Stimulated activated CD8-positive, alpha-beta memory T cell treated with anti-CD3 and anti-CD28 coated beads, Interleukin-15, amount 100 ng/mL, for 4 hours (primary cell): ENCODE measurements around the gene SPATA2.
A peak's percentile ranks its signal among the peaks of the same experiment; 100 is the strongest.

Experiments used
- DNase-seq, 2 donors: peaks; one replicate each; pipeline ENCODE4 v3.0.0-alpha.2; 2020; ENCODE audit warnings: low read depth in 2 of 2

Gene SPATA2

DNA sequence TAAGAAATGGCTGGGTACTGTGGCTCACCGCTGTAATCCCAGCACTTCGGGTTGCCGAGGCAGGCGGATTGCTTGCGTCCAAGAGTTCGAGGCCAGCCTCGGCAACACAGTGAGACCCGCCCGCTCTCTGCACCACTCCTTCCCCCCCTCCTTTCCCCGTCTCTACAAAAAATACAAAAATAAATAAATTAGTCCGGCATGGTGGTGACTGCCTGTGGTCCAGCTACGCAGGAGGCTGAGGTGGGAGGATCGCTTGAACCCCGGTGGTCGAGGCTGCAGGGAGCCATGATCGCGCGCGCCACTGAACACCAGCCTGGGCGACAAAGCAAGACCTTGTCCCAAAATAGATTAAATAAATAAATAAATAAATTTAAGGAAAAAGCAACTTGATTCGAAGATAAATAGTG is 20.4 kb upstream of the SPATA2 start:
- no peak for DNase-seq

DNA sequence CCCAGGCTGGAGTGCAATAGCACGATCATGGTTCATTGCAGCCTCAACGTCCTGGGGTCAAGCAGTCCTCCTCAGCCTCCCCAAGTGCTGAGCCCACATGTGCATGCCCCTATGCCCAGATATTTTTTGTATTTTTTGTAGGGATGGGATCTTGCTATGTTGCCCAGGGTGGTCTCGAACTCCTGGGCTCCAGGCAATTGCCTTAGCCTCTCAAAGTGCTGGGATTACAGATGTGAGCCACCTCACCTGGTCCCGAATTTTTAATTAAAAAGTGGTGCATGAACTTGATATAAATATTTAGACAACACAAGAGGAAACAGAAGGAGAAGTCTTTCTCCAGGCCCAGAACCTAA is 13.8 kb upstream of the SPATA2 start:
- no peak for DNase-seq

DNA sequence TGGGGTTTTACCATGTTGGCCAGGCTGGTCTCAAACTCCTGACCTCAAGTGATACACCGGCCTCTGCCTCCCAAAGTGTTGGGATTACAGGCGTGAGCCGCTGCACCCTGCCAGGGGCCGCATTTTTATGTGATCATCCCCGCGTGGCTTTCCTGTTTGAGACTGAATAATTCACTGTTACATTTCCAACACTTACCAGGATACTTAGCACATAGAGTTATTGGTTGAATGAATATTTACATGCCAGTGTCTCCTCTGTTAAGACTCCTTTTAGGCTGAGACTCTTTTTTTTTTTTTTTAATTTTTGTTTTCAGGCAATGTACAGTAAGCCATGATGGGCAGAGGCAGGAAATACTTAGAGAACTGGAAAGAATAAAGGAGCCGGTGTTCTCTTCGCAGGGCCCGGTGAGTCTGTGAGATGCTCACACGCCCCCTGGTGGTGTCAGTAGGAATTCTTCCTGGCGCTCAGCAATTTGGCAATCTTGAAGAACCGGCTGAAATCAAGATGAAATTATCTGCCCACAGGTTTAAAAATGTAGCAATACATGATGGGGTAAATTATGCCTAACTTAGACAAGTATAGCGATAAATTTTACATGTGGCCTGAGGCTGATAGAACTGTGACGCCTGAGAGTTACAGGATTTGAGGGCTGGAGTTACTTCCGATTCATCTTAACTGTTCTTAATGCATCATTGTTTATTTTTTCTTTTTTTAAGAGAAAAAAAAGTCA is 13.2 kb upstream of the SPATA2 start:
- peak; percentile 45 to 61 for DNase-seq

DNA sequence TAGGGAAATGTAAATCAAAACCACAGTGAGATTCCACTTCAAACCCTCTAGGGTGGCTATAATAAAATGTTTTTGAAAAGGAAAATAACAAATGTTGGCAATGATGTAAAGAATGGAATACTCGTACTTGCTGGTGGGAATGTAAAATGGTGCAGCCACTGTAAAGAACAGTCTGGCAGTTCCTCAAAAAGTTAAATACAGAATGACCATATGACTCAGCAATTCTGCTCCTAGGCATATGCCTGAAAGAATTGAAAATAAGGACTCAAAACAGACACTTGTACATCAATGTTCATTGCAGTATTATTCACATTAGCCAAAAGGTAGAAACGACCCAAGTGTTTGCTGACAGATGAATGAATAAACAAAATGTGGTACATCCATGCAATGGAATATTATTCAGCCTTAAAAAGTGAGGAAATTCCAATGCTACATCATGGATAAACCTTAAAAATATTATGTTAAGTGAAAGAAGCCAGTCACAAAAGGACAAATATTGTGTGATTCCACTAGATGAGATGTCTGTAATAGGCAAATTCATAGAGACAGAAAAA is 10.6 kb upstream of the SPATA2 start:
- no peak for DNase-seq

DNA sequence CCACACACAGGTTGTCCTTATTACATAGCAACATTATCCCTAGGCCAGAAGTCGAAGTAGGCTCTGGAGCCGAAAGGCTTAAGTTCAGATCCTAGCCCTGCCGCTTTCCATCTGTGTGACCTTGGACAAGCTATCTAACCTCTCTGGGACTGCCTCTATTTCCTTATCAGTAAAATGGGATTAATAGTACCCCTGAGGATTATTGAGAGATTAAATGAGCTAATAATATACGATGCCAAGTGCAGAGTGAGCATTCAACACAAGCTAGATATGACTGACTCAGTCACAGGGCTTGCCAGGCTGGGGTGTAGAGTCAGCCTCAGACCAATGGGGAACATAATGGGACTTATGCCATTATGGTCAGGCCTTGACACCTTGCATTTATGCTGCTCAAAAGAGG is 8.9 kb upstream of the SPATA2 start:
- DNase-seq: no peak

DNA sequence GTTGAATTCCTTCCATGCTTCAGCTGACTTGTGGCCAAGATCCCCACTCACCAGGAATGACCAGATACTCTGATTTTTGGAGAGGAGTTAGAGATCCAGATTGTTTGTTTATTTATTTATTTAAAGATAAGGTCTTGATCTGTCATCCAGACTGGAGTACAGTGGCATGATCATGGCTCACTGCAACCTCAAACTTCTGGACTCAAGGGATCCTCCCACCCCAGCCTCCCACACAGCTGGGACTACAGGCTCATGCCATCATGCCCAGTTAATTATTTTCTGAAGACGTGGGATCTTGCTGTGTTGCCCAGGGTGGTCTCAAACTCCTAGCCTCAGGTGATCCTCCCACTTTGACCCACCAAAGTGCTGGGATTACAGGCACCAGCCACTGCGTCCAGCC is 4.1 kb upstream of the SPATA2 start:
- no peak for DNase-seq

DNA sequence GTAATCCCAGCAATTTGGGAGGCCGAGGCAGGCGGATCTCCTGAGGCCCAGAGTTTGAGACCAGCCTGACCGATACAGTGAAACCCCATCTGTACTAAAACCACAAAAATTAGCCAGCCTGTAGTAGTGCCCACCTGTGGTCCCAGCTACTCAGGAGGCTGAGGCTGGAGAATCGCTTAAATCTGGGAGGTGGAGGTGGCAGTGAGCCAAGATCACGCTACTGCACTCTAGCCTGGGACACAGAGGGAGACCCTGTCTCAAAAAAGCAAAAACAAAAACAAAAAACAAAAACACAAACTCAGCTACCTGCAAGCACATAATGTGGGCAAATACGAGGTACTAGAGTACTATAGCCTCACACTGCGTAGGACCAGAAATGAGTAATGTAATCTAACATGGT is 3.7 kb upstream of the SPATA2 start:
- DNase-seq: no peak

DNA sequence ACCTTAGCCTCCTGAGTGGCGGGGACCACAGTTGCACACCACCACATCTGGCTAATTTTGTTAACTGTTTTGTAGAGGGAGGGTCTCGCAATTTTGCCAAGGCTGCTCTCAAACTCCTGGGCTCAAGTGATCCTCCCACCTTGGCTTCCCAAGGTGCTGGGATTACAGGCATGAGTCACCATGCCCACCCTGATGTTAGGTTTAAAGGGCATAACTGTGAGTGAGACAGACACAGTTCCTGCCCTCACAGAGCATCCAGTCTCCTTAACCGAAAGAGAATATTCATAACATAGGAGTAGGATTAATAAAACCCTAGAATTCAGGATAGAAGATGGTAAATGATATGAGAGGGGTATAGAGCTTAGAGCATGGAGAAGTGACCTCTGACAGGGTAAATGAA is 3.1 kb upstream of the SPATA2 start:
- no peak for DNase-seq

DNA sequence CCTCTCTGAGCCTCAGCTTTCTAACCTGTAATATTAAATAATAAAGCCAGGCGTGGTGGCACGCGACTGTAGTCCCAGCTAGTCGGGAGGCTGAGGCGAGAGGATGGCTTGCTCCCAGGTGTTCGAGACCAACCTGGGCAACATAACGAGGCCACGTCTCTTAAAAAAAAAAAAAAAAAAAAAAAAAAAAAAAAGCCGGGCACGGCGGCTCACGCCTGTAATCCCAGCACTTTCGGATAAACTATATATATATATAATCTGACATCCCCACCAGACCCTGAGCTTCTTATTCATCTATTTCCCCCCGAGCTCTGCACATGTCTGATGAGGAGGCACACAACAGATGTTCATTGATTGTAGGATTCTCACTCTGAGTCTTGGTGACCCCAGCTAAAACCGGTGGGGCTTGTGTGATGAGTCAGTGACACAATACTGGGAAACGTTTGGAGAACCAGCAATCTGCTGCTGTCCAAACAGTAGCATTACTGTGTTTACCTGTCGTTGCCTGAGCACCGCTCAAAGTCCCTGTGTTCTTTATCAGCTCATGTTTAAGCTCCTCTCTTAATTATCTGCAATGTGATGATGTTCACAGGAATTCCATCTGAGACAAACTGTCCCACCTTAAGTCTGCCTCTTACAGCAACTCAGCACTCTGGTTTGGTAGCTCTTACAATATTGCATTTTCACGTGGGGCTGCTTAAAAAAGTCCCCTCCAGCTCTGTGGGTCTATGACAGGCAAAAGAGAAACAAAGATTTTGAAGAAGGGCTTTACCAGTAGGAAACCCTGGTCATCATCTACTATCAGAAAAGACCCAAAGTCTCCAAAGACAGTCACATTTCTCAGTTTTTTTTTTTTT is 1.0 kb upstream of the SPATA2 start:
- DNase-seq: no peak

DNA sequence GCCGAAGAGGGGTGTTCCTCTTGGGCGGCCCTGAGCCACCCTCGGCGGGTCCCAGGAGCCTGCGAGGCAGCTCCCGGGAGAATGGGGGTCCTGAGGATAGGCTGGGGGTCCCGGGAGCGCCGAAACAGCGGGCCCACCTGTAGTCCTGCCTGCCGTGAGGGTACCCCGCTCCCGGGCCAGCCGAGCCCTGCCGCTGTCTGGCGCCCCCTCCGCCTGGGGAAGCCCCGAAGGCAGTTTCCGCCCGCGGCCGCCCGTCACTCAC is 280 bp downstream of the SPATA2 start:
- DNase-seq: no peak

DNA sequence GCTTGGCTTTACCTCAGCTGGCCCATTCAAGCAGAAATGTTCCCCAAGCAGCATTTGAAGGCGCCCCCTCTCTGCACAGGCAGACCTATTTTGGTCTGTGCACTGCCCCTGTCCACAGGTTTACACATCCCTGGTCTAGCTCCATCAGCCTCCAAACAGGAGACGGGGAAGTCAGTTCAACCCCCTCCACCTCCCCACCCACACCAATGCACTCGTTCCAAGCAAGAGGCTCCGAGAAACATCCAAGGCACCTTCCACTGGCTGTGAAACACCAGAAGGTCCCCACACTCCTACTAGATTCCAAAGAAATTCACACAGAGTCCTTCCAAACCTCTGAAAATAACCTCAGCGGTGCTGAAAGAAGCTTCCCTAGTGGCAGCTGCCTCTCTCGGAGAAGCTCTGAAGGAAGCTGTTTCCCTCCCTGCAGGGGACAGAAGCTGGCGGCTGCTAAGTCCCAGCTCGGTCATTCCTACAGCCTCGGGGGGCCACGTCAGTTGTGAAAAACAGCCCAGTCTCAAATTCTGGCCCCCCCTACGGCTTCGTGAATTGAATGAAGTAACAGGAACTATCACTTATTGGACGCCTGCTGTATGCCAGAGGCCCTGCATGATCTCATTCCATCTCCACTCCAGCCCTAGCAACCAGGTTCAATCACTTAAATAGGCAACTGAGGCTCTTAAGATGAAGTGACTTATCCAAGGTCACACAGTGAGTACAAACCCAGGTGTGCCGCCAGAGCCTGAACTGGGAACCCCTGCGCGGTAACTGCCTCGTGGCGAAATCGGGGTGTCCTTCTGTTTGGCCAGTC is 815 bp downstream of the SPATA2 start:
- no peak for DNase-seq

DNA sequence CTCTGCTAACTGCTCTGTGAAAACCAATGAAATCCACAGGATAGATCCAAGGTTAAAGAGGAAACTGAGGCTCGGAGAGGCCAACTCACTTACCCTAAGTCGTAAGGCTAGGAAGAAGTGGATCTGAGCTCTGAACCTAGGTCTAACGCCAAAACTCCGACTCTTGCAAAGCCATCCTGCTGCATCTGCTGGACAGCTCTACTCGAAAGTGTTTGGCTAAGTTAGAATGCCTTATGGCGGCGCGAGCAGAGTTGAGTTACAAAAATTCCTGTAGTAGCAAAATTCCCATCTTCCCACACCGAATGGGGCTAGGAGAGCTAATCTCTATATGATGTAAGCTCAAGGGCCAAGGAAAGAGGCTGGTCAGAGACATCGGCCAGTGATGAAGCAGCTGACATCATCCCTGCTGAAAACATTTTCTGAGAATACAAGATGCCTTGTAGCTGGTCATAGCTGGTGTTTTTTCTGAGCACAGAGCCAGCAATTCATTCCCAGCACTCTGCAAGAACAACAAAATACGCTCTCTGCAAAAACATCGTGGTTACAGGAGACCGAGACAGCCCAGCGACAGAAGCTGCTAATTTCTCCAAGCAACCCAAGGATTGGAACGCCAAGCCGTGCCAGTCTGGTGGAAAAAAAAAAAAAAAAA is 1.8 kb downstream of the SPATA2 start:
- DNase-seq: no peak

DNA sequence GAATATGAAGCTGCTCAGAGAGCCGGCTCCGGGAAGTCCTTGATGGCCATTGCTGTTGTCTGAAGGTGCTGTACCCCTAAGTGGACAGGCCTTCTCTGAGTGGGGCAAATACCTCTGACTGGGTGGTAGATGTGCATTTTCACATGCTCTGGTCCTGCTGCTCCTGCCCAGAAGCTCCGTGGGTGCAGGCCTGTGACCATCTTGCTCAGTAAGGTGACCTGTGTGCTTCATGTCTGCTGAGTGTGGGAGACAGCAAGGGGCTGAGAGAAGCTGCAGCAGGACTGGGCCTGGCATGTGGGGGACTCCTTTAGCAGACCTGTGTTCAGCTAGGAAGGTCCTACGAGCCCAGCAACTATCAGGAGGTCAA is 5.0 kb downstream of the SPATA2 start:
- no peak for DNase-seq

DNA sequence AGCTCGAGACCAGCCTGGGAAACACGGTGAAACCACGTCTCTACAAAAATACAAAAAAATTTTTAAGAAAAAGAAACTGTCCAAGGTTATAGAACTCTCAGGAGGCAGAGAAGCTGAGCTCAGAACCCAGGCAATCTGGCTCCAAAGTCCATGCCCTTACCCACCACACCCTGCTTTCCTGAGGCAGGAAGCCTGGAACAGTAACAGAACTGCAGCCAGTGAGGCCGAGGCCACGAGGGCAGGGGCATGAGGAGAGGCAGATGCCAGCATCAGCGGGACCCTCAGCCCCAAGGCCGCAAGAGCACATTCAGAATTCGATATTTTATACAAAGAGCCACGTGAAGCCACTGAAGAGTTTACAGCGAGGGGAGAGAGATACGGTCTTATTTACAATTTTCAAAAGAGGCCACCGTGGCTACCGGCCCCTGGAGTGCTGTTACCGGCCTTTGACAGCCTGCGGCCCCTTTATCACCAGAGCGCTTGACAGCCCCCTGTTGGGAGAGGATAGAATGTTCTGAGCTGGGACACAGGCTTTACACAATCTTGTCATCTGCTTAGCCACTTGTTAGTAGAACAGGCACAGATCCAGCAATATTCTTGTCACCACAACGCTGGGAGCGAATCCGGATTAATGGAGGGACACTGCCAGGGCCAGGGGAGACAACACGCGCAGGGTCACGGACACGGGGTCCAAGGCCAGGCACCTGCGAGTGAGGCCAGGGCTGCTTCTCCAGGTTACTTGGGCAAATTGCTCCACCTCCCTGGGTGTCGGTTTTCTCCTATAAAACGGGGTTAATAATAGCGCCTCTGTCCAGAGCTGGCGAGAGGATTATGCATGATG is 5.6 kb downstream of the SPATA2 start:
- DNase-seq: no peak

DNA sequence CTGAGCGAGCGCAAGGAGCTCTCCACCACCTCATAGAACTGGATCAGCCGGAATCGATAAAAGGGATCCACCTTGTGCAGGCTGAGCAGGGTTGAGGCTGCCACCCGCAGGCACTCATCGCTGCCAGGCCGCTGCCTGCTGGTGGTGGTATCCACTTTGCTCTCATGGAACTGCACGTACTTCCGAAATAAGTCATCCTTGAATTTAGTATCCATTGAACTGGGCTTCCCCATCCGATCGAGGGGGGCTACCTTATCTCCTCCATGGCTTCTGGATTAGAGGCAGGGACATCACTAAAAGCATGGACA is 7.1 kb downstream of the SPATA2 start:
- DNase-seq: no peak

DNA sequence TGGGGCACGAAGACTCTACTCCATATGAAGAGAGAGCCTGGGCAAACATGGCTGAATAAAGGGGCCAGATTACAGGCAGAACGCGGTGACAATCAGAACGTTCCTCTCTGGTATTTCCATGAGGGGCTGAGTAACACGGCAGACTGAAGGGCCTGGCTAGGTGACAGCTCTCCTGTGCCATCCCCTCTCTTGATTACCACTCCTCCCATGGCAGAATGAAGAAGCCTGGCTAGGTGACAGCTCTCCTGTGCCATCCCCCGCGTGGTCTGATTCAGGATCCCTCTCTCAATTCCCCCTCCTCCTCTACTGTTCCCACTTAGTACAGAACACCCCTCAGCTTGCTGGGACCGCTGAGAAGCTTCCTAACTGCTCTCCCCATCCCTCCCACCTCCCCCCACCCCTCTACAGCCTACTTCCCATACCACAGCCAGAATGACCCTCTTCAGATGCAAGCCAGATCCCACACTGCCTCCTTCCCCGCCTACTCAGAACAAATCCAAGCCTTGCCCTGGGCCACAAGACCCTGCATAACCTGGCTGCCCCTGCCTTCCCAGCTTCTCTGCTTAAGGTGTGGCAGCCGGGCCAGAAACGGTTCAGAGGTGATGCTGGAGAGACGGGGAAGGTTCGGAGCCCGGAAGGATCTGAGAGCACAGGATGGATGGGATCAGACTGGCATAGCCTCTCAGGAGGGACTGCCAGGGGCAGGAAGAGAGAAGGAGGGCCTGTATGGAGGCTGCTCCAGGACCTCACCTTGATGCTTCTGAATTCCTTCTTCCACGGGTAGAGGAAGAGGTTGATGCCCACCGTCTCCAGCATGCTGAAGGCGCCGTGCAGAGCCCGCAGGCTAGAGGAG is 7.7 kb downstream of the SPATA2 start:
- no peak for DNase-seq

DNA sequence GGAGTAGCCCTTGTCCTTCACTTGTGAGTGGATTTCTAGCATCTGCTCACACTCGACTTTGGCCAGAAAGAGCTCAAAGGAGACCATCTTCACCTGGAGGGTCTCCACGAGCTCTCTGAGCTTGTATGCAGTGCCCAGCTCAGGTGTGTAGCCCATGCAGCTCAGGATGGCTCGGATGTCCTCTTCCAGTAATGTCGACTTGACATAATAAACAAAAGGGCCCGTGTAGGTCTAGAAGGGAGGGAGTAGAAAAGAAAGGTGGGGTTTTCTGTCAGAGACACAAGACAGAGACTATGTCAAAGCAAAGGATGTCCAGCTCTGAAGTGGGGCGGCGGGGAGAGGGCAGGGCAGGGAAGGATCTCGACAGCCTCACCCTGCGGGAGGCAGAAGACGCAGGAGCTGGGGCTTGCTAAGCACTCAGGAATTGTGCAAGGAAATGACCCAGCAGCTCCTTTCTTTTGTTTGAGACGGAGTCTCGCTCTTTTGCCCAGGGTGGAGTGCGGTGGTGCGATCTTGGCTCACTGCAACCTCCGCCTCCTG is 8.6 kb downstream of the SPATA2 start:
- no peak for DNase-seq

DNA sequence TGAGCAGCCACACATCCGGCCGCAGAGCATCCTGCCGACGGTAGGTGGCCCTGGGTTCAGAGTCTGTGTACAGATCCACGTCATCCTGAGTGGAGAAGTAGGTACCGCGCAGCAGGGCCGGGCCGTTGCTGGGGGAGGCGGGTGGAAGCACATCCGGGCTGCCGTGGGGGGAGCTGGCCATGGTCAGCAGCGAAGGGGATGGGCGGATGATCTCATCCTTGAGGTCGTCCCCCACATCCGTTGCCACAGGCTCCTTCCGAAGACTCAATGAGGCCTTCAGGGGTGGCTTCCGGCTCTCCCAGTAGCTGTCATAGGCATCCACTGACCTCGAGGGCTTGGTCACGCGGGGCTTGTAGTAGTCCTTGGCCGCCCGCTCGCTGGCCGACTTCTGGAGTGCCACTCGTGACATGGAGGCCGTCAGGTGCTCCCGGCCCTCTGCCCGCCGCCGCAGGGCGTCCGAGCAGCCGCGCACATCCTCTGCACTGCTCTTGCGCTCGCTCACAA is 9.2 kb downstream of the SPATA2 start:
- no peak for DNase-seq

DNA sequence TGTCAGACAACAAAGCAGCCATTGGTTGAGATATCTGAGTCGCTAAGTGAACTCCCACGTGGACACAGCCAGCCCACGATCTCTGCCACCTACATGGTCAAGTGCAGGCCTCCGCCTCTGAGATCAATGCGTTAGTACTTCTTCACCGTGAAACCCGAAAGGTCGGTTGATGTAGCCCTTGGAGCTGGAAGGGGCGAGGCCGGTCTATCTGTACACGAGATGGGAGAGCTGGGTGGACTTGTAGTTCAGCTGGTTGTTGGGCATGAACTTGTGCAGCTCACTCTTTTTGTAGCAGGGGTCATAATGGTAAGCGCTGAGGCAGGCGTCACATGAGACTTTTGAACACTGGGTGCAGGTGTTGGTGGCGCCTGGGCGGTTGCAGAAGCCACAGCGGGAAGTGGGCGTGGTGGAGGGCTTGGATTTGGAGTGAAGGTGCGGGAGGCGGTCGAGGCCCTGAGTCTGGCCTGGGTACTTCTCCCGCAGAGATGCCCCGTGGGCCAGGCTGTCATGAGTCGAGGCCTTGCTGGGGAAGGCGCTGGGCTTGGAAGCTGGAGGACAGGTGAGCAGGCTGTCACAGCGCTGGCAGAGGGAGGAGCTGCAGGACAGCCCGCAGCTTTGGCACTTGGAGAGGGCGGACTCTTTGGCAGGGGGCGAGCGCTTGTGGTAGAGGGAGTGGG is 9.8 kb downstream of the SPATA2 start:
- no peak for DNase-seq
